ENCODE data around the gene ADPRH. TPM values are rescaled to one million over a fixed set of nuclear protein-coding genes. Genes with fewer than 3 reads are reported as not detected.
A peak's percentile ranks its signal among the peaks of the same experiment; 100 is the strongest.

Gene ADPRH
- total RNA-seq, 4 donors from 2014 or later = 2.6 to 14.7 (median 7.1) TPM

- H3K4me3 ChIP-seq = no peak overlapping the region
- H3K4me1 ChIP-seq = no peaks in the 10 kb centered on the region
- H3K9me3 ChIP-seq = no peaks in the 10 kb centered on the region
- no peak for TF ChIP-seq CTCF (IDR thresholded peaks at IDR 0.05)
- no peak for TF ChIP-seq POLR2A (IDR thresholded peaks at IDR 0.05)
- no peak for DNase-seq
- H3K27me3 ChIP-seq = no peaks in the 10 kb centered on the region
- no peaks in the 10 kb centered on the region for H3K36me3 ChIP-seq
- H3K27ac ChIP-seq = no peak overlapping the region
- intact Hi-C loops (cut with DNase I; ENCODE audit: low total_unique reads) = no loop called here
Observed at GRCh38 chr3:119595639-119596334, 16.5 kb downstream of the ADPRH start.

GRCh38 chr3:119596398-119596797 is 17.1 kb downstream of the ADPRH start:
- Histone ChIP-seq H3K4me1 (no peaks in the 10 kb centered on the region), H3K9me3 (no peaks in the 10 kb centered on the region), H3K36me3 (no peaks in the 10 kb centered on the region), H3K27me3 (no peaks in the 10 kb centered on the region), H3K27ac (no peak overlapping the region), H3K4me3 (no peak overlapping the region)
- no peak for DNase-seq
- TF ChIP-seq POLR2A (IDR thresholded peaks at IDR 0.05) (no peak), CTCF (IDR thresholded peaks at IDR 0.05) (no peak)
- intact Hi-C loops (cut with DNase I; ENCODE audit: low total_unique reads) = no loop called here

DNA sequence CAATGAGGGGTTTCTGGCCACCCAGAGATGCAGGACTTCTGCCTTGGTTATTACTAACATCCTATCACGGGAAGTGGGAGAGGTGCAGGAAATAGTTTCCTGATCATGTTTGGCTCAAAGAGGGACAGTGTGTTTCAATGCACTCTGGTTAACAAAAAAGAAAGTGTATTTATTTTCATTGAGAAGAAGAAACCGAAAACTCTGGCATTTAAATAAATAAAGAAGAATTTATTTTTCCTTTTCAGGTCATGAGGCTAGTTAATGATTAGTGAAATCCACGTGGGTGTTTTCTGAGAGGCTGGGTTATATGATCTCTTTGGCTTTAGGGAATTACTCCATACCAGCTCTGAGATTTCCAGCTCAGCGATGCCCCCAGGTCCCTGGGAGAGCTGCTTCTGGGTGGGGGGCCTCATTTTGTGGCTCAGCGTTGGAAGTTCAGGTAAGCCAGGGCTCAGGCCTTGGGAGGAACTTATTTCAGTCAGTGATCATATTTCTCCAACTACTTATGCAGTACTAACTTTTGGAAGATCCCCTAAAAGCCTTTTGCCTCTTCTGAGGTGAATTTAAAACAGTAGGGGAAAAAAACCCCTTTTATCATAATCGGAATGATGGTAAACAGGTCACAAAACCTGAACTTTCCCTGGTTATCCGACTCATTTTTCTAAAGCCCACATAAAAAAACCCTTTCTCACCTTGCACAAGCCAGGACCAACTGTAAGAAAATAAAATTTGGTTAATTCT is 18.4 kb downstream of the ADPRH start, which contains the start of gene PLA1A:
Gene PLA1A (plus strand): TSS at position 338 of the 741 bp plus-strand sequence. CDS start 29 bp downstream, at position 367.
- H3K4me3 ChIP-seq = no peak within 1 kb of the TSS
- no peak for TF ChIP-seq POLR2A (IDR thresholded peaks at IDR 0.05)
- no peak for TF ChIP-seq CTCF (IDR thresholded peaks at IDR 0.05)
- H3K27ac ChIP-seq = peak within 1 kb of the TSS; percentile 50 to 52
- no peaks in the 10 kb centered on the region for H3K9me3 ChIP-seq
- H3K4me1 ChIP-seq = no peaks in the 10 kb centered on the region
- H3K27me3 ChIP-seq = no peaks in the 10 kb centered on the region
- no peaks in the 10 kb centered on the region for H3K36me3 ChIP-seq
- DNase-seq = no peak
- intact Hi-C loops (cut with DNase I; ENCODE audit: low total_unique reads) = no loop called here

DNA sequence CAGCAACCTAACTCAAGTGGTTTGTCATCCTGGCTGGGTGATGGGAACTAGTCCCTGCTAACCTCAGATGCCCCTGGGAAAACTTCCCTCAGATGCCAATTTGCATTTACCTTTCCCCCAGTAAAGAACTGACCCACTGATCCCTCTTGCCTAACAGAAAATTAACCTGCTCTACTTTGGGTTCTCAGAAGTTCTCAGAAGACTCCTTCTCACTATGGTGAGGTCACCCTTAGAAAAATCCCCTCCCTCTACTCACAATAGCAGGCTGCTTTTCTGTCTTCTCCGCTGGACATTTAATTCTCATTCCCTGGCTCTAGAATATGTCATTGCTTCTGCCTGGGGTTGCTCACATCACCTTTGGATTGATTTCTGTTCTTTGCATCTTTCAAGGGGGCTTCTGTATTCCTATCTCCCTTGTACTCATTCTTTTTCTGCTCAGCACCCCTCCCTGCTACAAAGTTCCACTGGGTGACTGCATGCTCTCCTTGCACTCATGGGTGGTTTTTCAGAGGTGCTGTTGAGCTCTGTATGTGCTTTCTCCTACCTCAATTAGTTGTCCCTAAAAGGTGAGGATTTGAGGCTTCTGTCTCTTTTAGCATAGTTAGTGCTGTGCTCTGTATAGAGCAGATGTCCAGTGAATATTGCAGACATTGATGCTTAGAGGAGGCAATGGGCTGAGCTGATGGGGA is 19.3 kb downstream of the ADPRH start:
- intact Hi-C loops (cut with DNase I; ENCODE audit: low total_unique reads) = no loop called here
- no peak for TF ChIP-seq CTCF (IDR thresholded peaks at IDR 0.05)
- no peak for TF ChIP-seq POLR2A (IDR thresholded peaks at IDR 0.05)
- H3K27me3 ChIP-seq = no peaks in the 10 kb centered on the region
- peak overlapping the region; percentile 50 to 52 for H3K27ac ChIP-seq
- no peak for DNase-seq
- no peaks in the 10 kb centered on the region for H3K36me3 ChIP-seq
- H3K9me3 ChIP-seq = no peaks in the 10 kb centered on the region
- H3K4me3 ChIP-seq = no peak overlapping the region
- no peaks in the 10 kb centered on the region for H3K4me1 ChIP-seq
